Retinal pigment epithelial cell (primary cell): Measurements from ENCODE around the gene ZNF408.

Experiments
- DNase-seq: peaks from one replicate; pipeline ENCODE4 v3.0.0-alpha.2; 2010; ENCODE audit warnings: low read depth
- H3K4me3 ChIP-seq: 2 replicates; pipeline ENCODE4 v1.5.1; 2011; ENCODE audit warnings: mild to moderate bottlenecking, low read length, control low read depth, moderate library complexity
- CTCF ChIP-seq: conservative IDR thresholded peaks from 2 replicates; pipeline ENCODE4 v1.5.1; 2011; ENCODE audit warnings: low read depth, low read length, control low read depth, inconsistent platforms

ZNF408 gene

GRCh38 chr11:46738887-46739286 is 38.1 kb downstream of the ZNF408 start:
- no peak for DNase-seq
- H3K4me3 ChIP-seq = no peak overlapping the region
- TF ChIP-seq CTCF = no peak

GRCh38 chr11:46741600-46742484 is 41.0 kb downstream of the ZNF408 start:
- DNase-seq = no peak
- no peak for TF ChIP-seq CTCF
- H3K4me3 ChIP-seq = no peak overlapping the region

- DNase-seq = no peak
- H3K4me3 ChIP-seq = no peak overlapping the region
- TF ChIP-seq CTCF = no peak
These were observed 42.2 kb downstream of the ZNF408 start for GRCh38 chr11:46743043-46743442.

- TF ChIP-seq CTCF = no peak
- no peak for DNase-seq
- H3K4me3 ChIP-seq = no peak overlapping the region
These were observed 43.0 kb downstream of the ZNF408 start for GRCh38 chr11:46743693-46744339.

GRCh38 chr11:46745328-46745727 is 44.5 kb downstream of the ZNF408 start:
- DNase-seq = no peak
- TF ChIP-seq CTCF = no peak
- no peak overlapping the region for H3K4me3 ChIP-seq

GRCh38 chr11:46745995-46746394 is 45.2 kb downstream of the ZNF408 start:
- no peak overlapping the region for H3K4me3 ChIP-seq
- no peak for DNase-seq
- no peak for TF ChIP-seq CTCF

GRCh38 chr11:46747150-46747549 is 46.3 kb downstream of the ZNF408 start:
- DNase-seq = no peak
- no peak for TF ChIP-seq CTCF
- H3K4me3 ChIP-seq = no peak overlapping the region
